Measurements from ENCODE around the gene ELK3. TPM values are rescaled to one million over a fixed set of nuclear protein-coding genes. Genes with fewer than 3 reads are reported as not detected.

ELK3 gene
- total and polyA plus RNA-seq, 2 donors: 14.6 to 17.8 TPM

DNA sequence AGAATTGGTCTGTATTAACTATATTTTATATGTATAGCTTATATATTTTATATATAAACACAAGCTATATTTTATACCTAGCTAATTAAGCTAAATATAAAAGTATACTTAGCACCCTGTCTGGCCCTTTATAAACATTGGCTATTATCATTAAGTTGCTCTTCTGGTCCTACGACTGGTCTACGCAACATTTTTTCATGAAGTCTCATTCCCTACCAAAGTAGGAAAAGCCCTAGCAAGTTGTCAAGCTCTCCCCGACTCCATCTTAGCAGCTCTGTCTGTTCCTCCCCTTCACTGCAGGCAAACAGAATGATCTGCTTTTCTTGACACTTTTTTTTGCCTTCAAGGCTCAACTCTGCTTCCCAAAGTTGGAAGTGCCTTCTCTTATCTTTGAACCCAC is 36.7 kb upstream of the ELK3 start:
- no peak overlapping the region for H3K27ac ChIP-seq (ENCODE audit: low read depth in 1 of 2, low read length in 1 of 2)
- H3K9me3 ChIP-seq (ENCODE audit: control insufficient read depth in 2 of 2, insufficient read depth in 1 of 2, low read length in 1 of 2): peaks cover 0 to 3% of the 10 kb centered on the region in 2 donors
- no peaks in the 10 kb centered on the region for H3K36me3 ChIP-seq (ENCODE audit: control insufficient read depth in 2 of 2, insufficient read depth in 2 of 2, low read length in 1 of 2)
- WGBS: 99% methylated on average over 3 of the region's 3 CpGs
- H3K27me3 ChIP-seq (ENCODE audit: control insufficient read depth in 2 of 2, insufficient read depth in 1 of 2, low read length in 1 of 2): no peaks in the 10 kb centered on the region
- no peak for DNase-seq (ENCODE audit: low read depth in 6 of 9, low spot score in 9 of 9)
- H3K4me1 ChIP-seq (ENCODE audit: control insufficient read depth in 2 of 2, insufficient read depth in 2 of 2, low read length in 2 of 2): no peaks in the 10 kb centered on the region
- H3K4me3 ChIP-seq (ENCODE audit: low read length in 2 of 2): no peak overlapping the region

DNA sequence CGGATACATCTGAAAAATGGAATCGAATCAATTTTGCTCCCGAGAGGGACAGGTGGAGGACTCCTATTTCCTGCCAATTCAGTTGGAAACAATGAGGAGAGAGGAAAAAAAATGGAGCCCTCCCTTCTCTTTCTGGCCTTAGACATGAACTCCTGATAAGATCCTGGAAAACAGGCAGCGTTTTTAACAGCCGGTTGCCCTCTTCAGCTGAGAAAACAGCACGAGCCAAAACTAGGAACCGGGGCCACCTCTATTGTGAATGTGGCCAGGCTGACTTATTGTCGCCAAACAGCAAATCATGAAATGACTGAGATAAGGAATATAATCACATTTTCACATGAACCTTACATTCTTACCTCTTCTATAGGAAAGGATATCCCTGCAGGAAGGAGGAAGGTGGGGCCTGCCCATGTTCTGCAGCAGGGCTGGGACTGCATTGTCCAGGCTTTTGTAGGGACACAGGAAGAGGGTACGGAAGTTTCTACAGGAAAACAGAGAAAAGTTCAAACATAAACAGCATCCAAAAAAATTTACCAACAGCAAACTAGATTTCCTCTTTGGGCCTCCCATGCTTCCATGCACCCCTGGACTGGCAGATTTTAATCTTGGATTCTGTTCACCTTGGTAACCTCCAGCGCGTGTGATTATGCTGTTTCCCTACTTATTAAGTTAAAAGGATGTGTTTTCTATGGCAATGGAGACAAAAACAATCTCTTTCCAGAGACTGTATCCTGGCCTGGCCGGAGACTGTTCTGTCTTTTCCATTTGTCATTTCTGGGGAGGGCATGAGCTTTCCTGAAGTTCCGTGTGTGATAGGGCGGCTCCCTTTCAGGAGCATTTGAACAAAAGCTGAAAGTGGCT is 29.0 kb upstream of the ELK3 start:
- Histone ChIP-seq H3K27ac (ENCODE audit: low read depth in 1 of 2, low read length in 1 of 2) (no peak overlapping the region), H3K27me3 (ENCODE audit: control insufficient read depth in 2 of 2, insufficient read depth in 1 of 2, low read length in 1 of 2) (no peaks in the 10 kb centered on the region), H3K36me3 (ENCODE audit: control insufficient read depth in 2 of 2, insufficient read depth in 2 of 2, low read length in 1 of 2) (no peaks in the 10 kb centered on the region), H3K4me1 (ENCODE audit: control insufficient read depth in 2 of 2, insufficient read depth in 2 of 2, low read length in 2 of 2) (no peaks in the 10 kb centered on the region), H3K4me3 (ENCODE audit: low read length in 2 of 2) (no peak overlapping the region), H3K9me3 (ENCODE audit: control insufficient read depth in 2 of 2, insufficient read depth in 1 of 2, low read length in 1 of 2) (no peaks in the 10 kb centered on the region)
- WGBS: 95% methylated on average over 14 of the region's 14 CpGs
- DNase-seq (ENCODE audit: low read depth in 6 of 9, low spot score in 9 of 9): no peak

DNA sequence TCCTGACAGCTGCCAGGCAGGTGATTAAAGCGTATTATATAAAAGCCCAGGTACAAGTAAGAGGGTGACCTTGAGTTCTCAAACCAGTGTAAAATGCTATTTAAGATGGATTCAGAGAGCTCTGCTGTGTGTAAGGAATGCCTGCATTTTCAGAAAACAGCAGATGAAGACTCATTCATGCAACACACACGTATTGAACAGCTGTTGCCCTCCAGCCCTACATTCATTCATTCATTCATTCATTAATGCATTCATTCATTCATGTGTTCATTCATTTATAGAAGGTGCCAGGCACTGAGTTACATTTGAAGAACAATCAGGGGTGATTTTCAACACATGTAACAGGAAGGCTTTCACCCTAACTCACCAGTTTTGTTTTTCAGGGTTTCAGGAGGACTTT is 27.4 kb upstream of the ELK3 start:
- no peaks in the 10 kb centered on the region for H3K4me1 ChIP-seq (ENCODE audit: control insufficient read depth in 2 of 2, insufficient read depth in 2 of 2, low read length in 2 of 2)
- no peak overlapping the region for H3K4me3 ChIP-seq (ENCODE audit: low read length in 2 of 2)
- H3K9me3 ChIP-seq (ENCODE audit: control insufficient read depth in 2 of 2, insufficient read depth in 1 of 2, low read length in 1 of 2): no peaks in the 10 kb centered on the region
- H3K27me3 ChIP-seq (ENCODE audit: control insufficient read depth in 2 of 2, insufficient read depth in 1 of 2, low read length in 1 of 2): no peaks in the 10 kb centered on the region
- H3K36me3 ChIP-seq (ENCODE audit: control insufficient read depth in 2 of 2, insufficient read depth in 2 of 2, low read length in 1 of 2): no peaks in the 10 kb centered on the region
- no peak for DNase-seq (ENCODE audit: low read depth in 6 of 9, low spot score in 9 of 9)
- WGBS: 96% methylated on average over 2 of the region's 2 CpGs
- H3K27ac ChIP-seq (ENCODE audit: low read depth in 1 of 2, low read length in 1 of 2): no peak overlapping the region

DNA sequence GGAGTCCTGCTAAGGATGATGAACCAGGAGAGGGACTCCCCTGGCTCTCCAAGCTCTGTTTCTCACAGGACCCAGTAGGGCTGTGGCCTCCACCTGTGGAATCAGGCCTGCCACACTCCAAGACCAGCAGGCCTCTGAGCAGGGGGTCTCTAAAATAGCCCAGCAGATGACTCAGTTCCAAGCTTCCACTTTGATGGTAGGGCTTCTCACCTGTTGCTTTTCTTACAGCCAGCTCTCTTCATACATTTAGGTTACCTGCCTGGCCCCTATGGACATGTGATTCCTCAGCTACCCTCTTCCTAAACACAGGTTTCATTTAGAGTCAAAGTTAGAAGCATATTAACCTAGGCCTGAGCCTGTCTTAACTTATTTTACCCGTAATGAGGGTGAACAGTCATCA is 26.7 kb upstream of the ELK3 start:
- 96% methylated on average over 1 of the region's 1 CpG for WGBS
- DNase-seq (ENCODE audit: low read depth in 6 of 9, low spot score in 9 of 9): no peak
- H3K27ac ChIP-seq (ENCODE audit: low read depth in 1 of 2, low read length in 1 of 2): no peak overlapping the region

DNA sequence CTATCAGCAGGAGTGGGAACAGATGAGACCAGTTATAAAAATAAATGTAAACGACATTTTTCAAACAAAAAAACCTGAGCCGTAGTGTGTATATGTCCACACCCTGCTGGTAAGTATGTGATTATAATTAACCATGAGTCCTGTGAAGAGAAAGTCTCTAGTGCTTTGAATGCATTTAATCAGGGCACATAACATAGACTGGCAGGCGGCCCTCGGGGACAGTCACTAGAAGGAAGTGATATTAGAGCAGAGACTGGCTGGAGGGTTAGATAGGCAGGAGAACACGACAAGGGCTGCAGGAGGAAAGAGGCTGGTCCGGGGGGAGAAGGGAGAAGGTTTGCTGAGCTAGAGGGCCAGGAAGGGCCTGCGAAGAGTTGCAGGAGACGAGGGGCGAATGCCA is 23.8 kb upstream of the ELK3 start:
- no peak overlapping the region for H3K27ac ChIP-seq (ENCODE audit: low read depth in 1 of 2, low read length in 1 of 2)
- no peak for DNase-seq (ENCODE audit: low read depth in 6 of 9, low spot score in 9 of 9)
- 61% methylated on average over 9 of the region's 9 CpGs for WGBS
- H3K36me3 ChIP-seq (ENCODE audit: control insufficient read depth in 2 of 2, insufficient read depth in 2 of 2, low read length in 1 of 2): no peaks in the 10 kb centered on the region
- no peaks in the 10 kb centered on the region for H3K4me1 ChIP-seq (ENCODE audit: control insufficient read depth in 2 of 2, insufficient read depth in 2 of 2, low read length in 2 of 2)
- H3K4me3 ChIP-seq (ENCODE audit: low read length in 2 of 2): no peak overlapping the region
- no peaks in the 10 kb centered on the region for H3K27me3 ChIP-seq (ENCODE audit: control insufficient read depth in 2 of 2, insufficient read depth in 1 of 2, low read length in 1 of 2)
- no peaks in the 10 kb centered on the region for H3K9me3 ChIP-seq (ENCODE audit: control insufficient read depth in 2 of 2, insufficient read depth in 1 of 2, low read length in 1 of 2)

More for the DNA sequence above, 26.7 kb upstream of the ELK3 start:
- Histone ChIP-seq H3K9me3 (ENCODE audit: control insufficient read depth in 2 of 2, insufficient read depth in 1 of 2, low read length in 1 of 2) (no peaks in the 10 kb centered on the region), H3K27me3 (ENCODE audit: control insufficient read depth in 2 of 2, insufficient read depth in 1 of 2, low read length in 1 of 2) (no peaks in the 10 kb centered on the region), H3K4me1 (ENCODE audit: control insufficient read depth in 2 of 2, insufficient read depth in 2 of 2, low read length in 2 of 2) (no peaks in the 10 kb centered on the region), H3K36me3 (ENCODE audit: control insufficient read depth in 2 of 2, insufficient read depth in 2 of 2, low read length in 1 of 2) (no peaks in the 10 kb centered on the region), H3K4me3 (ENCODE audit: low read length in 2 of 2) (no peak overlapping the region)

DNA sequence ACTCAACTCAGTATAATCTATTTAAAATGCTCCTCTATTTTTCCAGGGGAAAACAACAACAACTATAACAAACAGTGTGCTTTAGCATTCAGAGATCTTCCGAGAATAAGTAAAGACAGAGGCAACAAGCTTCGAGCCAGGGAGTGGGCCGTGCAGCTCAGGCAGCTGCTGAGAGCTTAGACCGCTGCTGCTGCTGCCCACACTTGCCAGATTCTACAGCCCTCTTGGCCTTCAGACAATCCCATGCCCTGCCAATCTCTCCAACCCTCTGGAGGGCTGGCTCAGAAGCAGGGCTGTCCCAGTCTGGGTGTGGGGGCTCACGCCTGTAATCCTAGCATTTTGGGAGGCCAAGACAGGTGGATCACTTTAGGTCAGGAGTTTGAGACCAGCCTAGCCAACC is 23.4 kb upstream of the ELK3 start:
- whole genome bisulfite sequencing: 97% methylated on average over 5 of the region's 5 CpGs
- no peaks in the 10 kb centered on the region for H3K9me3 ChIP-seq (ENCODE audit: control insufficient read depth in 2 of 2, insufficient read depth in 1 of 2, low read length in 1 of 2)
- no peak overlapping the region for H3K4me3 ChIP-seq (ENCODE audit: low read length in 2 of 2)
- no peak for DNase-seq (ENCODE audit: low read depth in 6 of 9, low spot score in 9 of 9)
- no peaks in the 10 kb centered on the region for H3K36me3 ChIP-seq (ENCODE audit: control insufficient read depth in 2 of 2, insufficient read depth in 2 of 2, low read length in 1 of 2)
- no peaks in the 10 kb centered on the region for H3K4me1 ChIP-seq (ENCODE audit: control insufficient read depth in 2 of 2, insufficient read depth in 2 of 2, low read length in 2 of 2)
- no peaks in the 10 kb centered on the region for H3K27me3 ChIP-seq (ENCODE audit: control insufficient read depth in 2 of 2, insufficient read depth in 1 of 2, low read length in 1 of 2)
- H3K27ac ChIP-seq (ENCODE audit: low read depth in 1 of 2, low read length in 1 of 2): no peak overlapping the region

DNA sequence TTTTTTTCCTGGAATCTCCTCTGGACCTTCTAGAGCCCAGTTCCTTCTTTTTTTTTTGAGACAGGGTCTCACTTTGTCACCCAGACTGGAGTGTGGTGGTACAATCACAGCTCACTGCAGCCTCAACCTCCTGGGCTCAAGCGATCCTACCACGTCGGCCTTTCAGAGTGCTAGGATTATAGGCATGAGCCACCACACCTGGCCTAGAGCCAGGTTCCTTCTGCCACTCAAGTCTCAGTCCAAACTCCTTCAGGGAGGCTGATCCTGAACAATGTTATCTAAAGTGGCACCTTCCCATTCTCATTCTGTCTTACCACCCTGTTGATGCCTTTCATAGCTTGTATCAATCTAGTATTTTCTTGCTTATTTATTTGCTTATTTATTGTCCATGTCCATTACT is 22.3 kb upstream of the ELK3 start:
- Histone ChIP-seq H3K27me3 (ENCODE audit: control insufficient read depth in 2 of 2, insufficient read depth in 1 of 2, low read length in 1 of 2) (no peaks in the 10 kb centered on the region), H3K36me3 (ENCODE audit: control insufficient read depth in 2 of 2, insufficient read depth in 2 of 2, low read length in 1 of 2) (no peaks in the 10 kb centered on the region), H3K4me3 (ENCODE audit: low read length in 2 of 2) (no peak overlapping the region), H3K27ac (ENCODE audit: low read depth in 1 of 2, low read length in 1 of 2) (no peak overlapping the region), H3K4me1 (ENCODE audit: control insufficient read depth in 2 of 2, insufficient read depth in 2 of 2, low read length in 2 of 2) (no peaks in the 10 kb centered on the region), H3K9me3 (ENCODE audit: control insufficient read depth in 2 of 2, insufficient read depth in 1 of 2, low read length in 1 of 2) (peaks cover 0 to 3% of the 10 kb centered on the region in 2 donors)
- WGBS: 98% methylated on average over 3 of the region's 3 CpGs
- DNase-seq (ENCODE audit: low read depth in 6 of 9, low spot score in 9 of 9): no peak

DNA sequence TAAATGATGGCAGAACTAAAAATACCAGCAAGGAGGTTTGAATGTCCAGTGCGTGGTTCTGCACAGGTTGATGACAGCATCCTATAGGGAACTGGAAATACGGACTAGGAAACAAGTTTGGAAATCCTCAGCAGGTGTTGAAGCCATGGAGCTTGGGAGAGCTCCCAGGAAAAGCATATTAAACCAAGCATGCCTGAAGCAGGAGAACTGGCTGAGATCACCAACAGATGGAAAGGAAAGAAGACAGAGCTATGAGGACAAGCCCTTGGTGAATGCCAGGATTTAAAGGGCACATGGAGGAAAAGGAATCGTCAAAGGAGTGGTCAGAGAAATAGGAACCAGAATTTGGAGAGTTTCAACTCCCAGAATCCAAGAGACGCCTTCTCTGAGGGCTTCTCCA is 21.2 kb upstream of the ELK3 start:
- no peaks in the 10 kb centered on the region for H3K36me3 ChIP-seq (ENCODE audit: control insufficient read depth in 2 of 2, insufficient read depth in 2 of 2, low read length in 1 of 2)
- H3K9me3 ChIP-seq (ENCODE audit: control insufficient read depth in 2 of 2, insufficient read depth in 1 of 2, low read length in 1 of 2): peaks cover 0 to 3% of the 10 kb centered on the region in 2 donors
- WGBS: 96% methylated on average over 4 of the region's 4 CpGs
- H3K4me1 ChIP-seq (ENCODE audit: control insufficient read depth in 2 of 2, insufficient read depth in 2 of 2, low read length in 2 of 2): no peaks in the 10 kb centered on the region
- H3K4me3 ChIP-seq (ENCODE audit: low read length in 2 of 2): no peak overlapping the region
- no peaks in the 10 kb centered on the region for H3K27me3 ChIP-seq (ENCODE audit: control insufficient read depth in 2 of 2, insufficient read depth in 1 of 2, low read length in 1 of 2)
- no peak for DNase-seq (ENCODE audit: low read depth in 6 of 9, low spot score in 9 of 9)
- H3K27ac ChIP-seq (ENCODE audit: low read depth in 1 of 2, low read length in 1 of 2): no peak overlapping the region

DNA sequence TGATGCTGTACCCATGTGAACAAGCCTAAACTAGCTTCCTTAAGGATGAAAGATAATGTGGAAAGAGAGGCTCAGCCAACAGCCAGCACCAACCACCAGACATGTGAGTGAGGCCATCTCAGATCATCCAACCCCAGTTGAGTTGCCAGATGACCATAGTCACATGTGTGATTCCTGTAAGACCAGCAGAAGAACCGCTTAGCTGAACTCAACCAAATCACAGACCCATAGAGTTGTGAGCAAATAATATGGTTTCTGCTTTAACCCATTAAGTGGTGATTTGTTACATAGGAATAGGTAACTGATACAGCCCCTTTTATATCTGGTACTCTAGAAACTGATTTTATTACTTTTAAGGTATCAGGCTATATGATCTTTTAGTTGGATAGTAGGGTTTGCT is 17.6 kb upstream of the ELK3 start:
- no peak overlapping the region for H3K4me3 ChIP-seq (ENCODE audit: low read length in 2 of 2)
- H3K4me1 ChIP-seq (ENCODE audit: control insufficient read depth in 2 of 2, insufficient read depth in 2 of 2, low read length in 2 of 2): no peaks in the 10 kb centered on the region
- no peak for DNase-seq (ENCODE audit: low read depth in 6 of 9, low spot score in 9 of 9)
- peaks cover 0 to 3% of the 10 kb centered on the region in 2 donors for H3K9me3 ChIP-seq (ENCODE audit: control insufficient read depth in 2 of 2, insufficient read depth in 1 of 2, low read length in 1 of 2)
- WGBS: 97% methylated on average over 1 of the region's 1 CpG
- no peaks in the 10 kb centered on the region for H3K36me3 ChIP-seq (ENCODE audit: control insufficient read depth in 2 of 2, insufficient read depth in 2 of 2, low read length in 1 of 2)
- H3K27me3 ChIP-seq (ENCODE audit: control insufficient read depth in 2 of 2, insufficient read depth in 1 of 2, low read length in 1 of 2): no peaks in the 10 kb centered on the region
- no peak overlapping the region for H3K27ac ChIP-seq (ENCODE audit: low read depth in 1 of 2, low read length in 1 of 2)
